Neural cell (in vitro differentiated cells): ENCODE measurements around the gene HOXA10.

Experiments used
- CTCF ChIP-seq: fragments of 450-650 bp; IDR thresholded peaks from 2 replicates; pipeline ENCODE4 v1.5.1; 2014; ENCODE audit warnings: antibody characterized with exemption, mild to moderate bottlenecking, moderate library complexity; ENCODE audit not compliant: poor library complexity, severe bottlenecking
- EP300 ChIP-seq: fragments of 450-650 bp; conservative IDR thresholded peaks from 2 replicates; pipeline ENCODE4 v1.6.1; 2014; ENCODE audit warnings: antibody characterized with exemption, mild to moderate bottlenecking, moderate library complexity; ENCODE audit not compliant: poor library complexity, severe bottlenecking
- POLR2AphosphoS5 ChIP-seq: IDR thresholded peaks from 2 replicates; pipeline ENCODE4 v1.6.1; 2012
- REST ChIP-seq: IDR thresholded peaks from 2 replicates; pipeline ENCODE4 v1.6.1; 2012; ENCODE audit warnings: borderline replicate concordance

GRCh38 chr7:27188386-27189294 lies 14.5 kb upstream of the HOXA10 start:
- TF ChIP-seq CTCF = no peak
- TF ChIP-seq REST = no peak
- no peak for TF ChIP-seq EP300
- no peak for TF ChIP-seq POLR2AphosphoS5
